ENCODE data around the gene TTC29. TPM values are rescaled to one million over a fixed set of nuclear protein-coding genes. Genes with fewer than 3 reads are reported as not detected.

Gene TTC29
- polyA plus RNA-seq, 1 of the 3 experiments (the other 2 are of a cell fraction), result not detected

DNA sequence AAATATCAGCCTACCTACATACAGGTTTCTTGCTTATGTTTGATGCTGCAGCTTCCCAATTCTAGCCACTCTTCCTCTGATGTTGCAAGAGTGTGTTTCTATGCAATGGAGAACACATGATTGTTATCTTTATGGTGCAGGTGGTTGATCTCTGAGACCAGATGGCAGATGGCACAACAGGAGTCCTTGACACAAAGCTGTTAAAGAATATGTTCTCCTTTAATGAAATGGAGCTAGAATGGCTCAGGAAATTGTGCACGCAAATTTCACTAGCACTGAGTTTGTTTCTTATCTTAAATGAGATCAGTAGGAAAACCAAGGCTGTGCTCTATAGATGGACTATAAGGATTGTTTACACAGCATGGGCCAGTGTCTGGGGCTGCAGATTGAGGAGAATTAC is 29.9 kb upstream of the TTC29 start:
- no peaks in the 10 kb centered on the region for H4K20me1 ChIP-seq (ENCODE audit: insufficient read depth)
- H3K27me3 ChIP-seq (ENCODE audit: insufficient read depth), result no peaks in the 10 kb centered on the region; the same call in 1 of the 2 replicates
- DNase-seq, result no peak
- H3K36me3 ChIP-seq (replicated peaks in 1 of 2; ENCODE audit: control insufficient read depth in 1 of 2, insufficient read depth in 2 of 2, low read length in 1 of 2), result no peaks in the 10 kb centered on the region
- TF ChIP-seq ELF1 (IDR thresholded peaks at IDR 0.05), result no peak
- no peak for TF ChIP-seq TEAD4 (IDR thresholded peaks at IDR 0.05; ENCODE audit: borderline replicate concordance, insufficient read depth)
- no peak for TF ChIP-seq TAF1 (IDR thresholded peaks at IDR 0.05; ENCODE audit: borderline replicate concordance, low read depth, low read length)
- TF ChIP-seq GATA2 (CRISPR knock-in tag; IDR thresholded peaks at IDR 0.05), result peak; percentile 59
- TF ChIP-seq SMC3 (IDR thresholded peaks at IDR 0.05; ENCODE audit: low read depth, low read length), result no peak
- no peak for TF ChIP-seq POLR2AphosphoS5 (IDR thresholded peaks at IDR 0.05; ENCODE audit: low read depth, low read length)
- TF ChIP-seq NFIC (IDR thresholded peaks at IDR 0.05; ENCODE audit: borderline replicate concordance), result no peak
- TF ChIP-seq, protein P1, sequence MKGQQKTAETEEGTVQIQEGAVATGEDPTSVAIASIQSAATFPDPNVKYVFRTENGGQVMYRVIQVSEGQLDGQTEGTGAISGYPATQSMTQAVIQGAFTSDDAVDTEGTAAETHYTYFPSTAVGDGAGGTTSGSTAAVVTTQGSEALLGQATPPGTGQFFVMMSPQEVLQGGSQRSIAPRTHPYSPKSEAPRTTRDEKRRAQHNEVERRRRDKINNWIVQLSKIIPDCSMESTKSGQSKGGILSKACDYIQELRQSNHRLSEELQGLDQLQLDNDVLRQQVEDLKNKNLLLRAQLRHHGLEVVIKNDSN (IDR thresholded peaks at IDR 0.05; ENCODE audit: borderline replicate concordance, low read depth), result no peak
- no peaks in the 10 kb centered on the region for H3K9me3 ChIP-seq
- no peak overlapping the region for H3K9ac ChIP-seq
- ChIA-PET POLR2A (no interaction called here), CTCF (no interaction called here)
- H3K4me1 ChIP-seq (ENCODE audit: control insufficient read depth in 1 of 2, insufficient read depth in 2 of 2, low read depth in 1 of 2, low read length in 1 of 2), result no peaks in the 10 kb centered on the region
- no peak overlapping the region for H3K4me3 ChIP-seq (ENCODE audit: low read depth in 2 of 2, low read length in 1 of 2)
- no peaks in the 10 kb centered on the region for H3K79me2 ChIP-seq (ENCODE audit: insufficient read depth)
- H2AFZ ChIP-seq (ENCODE audit: low read depth), result no peak overlapping the region
- H3F3A ChIP-seq (replicated peaks; ENCODE audit: insufficient read depth), result no peaks in the 10 kb centered on the region
- no peak overlapping the region for H3K27ac ChIP-seq (ENCODE audit: low read depth in 2 of 2, low read length in 1 of 2)
- 50% methylated on average over 1 of the region's 1 CpG for WGBS (ENCODE audit: low lambda C conversion rate)
- no peak overlapping the region for H3K4me2 ChIP-seq
- H3K9me2 ChIP-seq, result no peaks in the 10 kb centered on the region

DNA sequence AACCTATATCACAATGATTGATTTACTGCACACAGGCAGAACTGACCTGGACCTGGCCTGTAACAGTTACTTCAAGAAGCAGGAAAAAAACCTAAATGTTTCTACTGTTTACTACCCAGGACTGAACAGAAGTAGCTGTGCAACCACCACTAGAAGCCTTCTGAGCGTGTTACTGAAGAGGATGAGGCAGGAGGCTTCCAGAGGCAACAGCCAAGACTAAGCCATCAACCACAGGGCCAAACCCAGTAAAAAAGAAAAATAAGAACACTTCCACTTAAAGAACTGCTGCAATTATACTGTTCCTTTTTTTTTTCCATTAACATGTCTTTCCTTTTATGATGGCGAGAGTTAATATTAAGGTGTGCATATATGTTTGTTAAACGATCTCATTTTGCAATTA is 29.4 kb upstream of the TTC29 start:
- Histone ChIP-seq H3K4me2 (no peak overlapping the region), H3K79me2 (ENCODE audit: insufficient read depth) (no peaks in the 10 kb centered on the region), H3K9ac (no peak overlapping the region), H3F3A (replicated peaks; ENCODE audit: insufficient read depth) (no peaks in the 10 kb centered on the region), H4K20me1 (ENCODE audit: insufficient read depth) (no peaks in the 10 kb centered on the region), H3K4me1 (ENCODE audit: control insufficient read depth in 1 of 2, insufficient read depth in 2 of 2, low read depth in 1 of 2, low read length in 1 of 2) (no peaks in the 10 kb centered on the region), H3K27me3 (ENCODE audit: insufficient read depth) (no peaks in the 10 kb centered on the region; the same call in 1 of the 2 replicates), H3K9me2 (no peaks in the 10 kb centered on the region), H3K36me3 (replicated peaks in 1 of 2; ENCODE audit: control insufficient read depth in 1 of 2, insufficient read depth in 2 of 2, low read length in 1 of 2) (no peaks in the 10 kb centered on the region), H3K9me3 (no peaks in the 10 kb centered on the region), H3K4me3 (ENCODE audit: low read depth in 2 of 2, low read length in 1 of 2) (no peak overlapping the region), H3K27ac (ENCODE audit: low read depth in 2 of 2, low read length in 1 of 2) (no peak overlapping the region), H2AFZ (ENCODE audit: low read depth) (no peak overlapping the region)
- no peak for DNase-seq
- WGBS (ENCODE audit: low lambda C conversion rate), result 47% methylated on average over 3 of the region's 3 CpGs
- TF ChIP-seq, protein P2, sequence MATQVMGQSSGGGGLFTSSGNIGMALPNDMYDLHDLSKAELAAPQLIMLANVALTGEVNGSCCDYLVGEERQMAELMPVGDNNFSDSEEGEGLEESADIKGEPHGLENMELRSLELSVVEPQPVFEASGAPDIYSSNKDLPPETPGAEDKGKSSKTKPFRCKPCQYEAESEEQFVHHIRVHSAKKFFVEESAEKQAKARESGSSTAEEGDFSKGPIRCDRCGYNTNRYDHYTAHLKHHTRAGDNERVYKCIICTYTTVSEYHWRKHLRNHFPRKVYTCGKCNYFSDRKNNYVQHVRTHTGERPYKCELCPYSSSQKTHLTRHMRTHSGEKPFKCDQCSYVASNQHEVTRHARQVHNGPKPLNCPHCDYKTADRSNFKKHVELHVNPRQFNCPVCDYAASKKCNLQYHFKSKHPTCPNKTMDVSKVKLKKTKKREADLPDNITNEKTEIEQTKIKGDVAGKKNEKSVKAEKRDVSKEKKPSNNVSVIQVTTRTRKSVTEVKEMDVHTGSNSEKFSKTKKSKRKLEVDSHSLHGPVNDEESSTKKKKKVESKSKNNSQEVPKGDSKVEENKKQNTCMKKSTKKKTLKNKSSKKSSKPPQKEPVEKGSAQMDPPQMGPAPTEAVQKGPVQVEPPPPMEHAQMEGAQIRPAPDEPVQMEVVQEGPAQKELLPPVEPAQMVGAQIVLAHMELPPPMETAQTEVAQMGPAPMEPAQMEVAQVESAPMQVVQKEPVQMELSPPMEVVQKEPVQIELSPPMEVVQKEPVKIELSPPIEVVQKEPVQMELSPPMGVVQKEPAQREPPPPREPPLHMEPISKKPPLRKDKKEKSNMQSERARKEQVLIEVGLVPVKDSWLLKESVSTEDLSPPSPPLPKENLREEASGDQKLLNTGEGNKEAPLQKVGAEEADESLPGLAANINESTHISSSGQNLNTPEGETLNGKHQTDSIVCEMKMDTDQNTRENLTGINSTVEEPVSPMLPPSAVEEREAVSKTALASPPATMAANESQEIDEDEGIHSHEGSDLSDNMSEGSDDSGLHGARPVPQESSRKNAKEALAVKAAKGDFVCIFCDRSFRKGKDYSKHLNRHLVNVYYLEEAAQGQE (IDR thresholded peaks at IDR 0.05; ENCODE audit: low read depth, low read length), result no peak
- TF ChIP-seq FOXM1 (IDR thresholded peaks at IDR 0.05; ENCODE audit: low read depth), result no peak
- TF ChIP-seq TEAD4 (IDR thresholded peaks at IDR 0.05; ENCODE audit: borderline replicate concordance, insufficient read depth), result no peak
- TF ChIP-seq, protein P3, sequence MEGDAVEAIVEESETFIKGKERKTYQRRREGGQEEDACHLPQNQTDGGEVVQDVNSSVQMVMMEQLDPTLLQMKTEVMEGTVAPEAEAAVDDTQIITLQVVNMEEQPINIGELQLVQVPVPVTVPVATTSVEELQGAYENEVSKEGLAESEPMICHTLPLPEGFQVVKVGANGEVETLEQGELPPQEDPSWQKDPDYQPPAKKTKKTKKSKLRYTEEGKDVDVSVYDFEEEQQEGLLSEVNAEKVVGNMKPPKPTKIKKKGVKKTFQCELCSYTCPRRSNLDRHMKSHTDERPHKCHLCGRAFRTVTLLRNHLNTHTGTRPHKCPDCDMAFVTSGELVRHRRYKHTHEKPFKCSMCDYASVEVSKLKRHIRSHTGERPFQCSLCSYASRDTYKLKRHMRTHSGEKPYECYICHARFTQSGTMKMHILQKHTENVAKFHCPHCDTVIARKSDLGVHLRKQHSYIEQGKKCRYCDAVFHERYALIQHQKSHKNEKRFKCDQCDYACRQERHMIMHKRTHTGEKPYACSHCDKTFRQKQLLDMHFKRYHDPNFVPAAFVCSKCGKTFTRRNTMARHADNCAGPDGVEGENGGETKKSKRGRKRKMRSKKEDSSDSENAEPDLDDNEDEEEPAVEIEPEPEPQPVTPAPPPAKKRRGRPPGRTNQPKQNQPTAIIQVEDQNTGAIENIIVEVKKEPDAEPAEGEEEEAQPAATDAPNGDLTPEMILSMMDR (IDR thresholded peaks at IDR 0.05), result no peak
- TF ChIP-seq GABPA (IDR thresholded peaks at IDR 0.05; ENCODE audit: low read depth), result no peak
- TF ChIP-seq, protein P4, sequence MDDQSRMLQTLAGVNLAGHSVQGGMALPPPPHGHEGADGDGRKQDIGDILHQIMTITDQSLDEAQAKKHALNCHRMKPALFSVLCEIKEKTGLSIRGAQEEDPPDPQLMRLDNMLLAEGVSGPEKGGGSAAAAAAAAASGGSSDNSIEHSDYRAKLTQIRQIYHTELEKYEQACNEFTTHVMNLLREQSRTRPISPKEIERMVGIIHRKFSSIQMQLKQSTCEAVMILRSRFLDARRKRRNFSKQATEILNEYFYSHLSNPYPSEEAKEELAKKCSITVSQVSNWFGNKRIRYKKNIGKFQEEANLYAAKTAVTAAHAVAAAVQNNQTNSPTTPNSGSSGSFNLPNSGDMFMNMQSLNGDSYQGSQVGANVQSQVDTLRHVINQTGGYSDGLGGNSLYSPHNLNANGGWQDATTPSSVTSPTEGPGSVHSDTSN (IDR thresholded peaks at IDR 0.05), result no peak
- TF ChIP-seq SIN3A (IDR thresholded peaks at IDR 0.05; ENCODE audit: borderline replicate concordance, low read depth, low read length), result no peak
- TF ChIP-seq RAD21 (IDR thresholded peaks at IDR 0.05; ENCODE audit: low read length), result no peak
- TF ChIP-seq YY1 (IDR thresholded peaks at IDR 0.05; ENCODE audit: low read depth), result no peak
- POLR2A ChIA-PET, result interaction anchor here (0.6 kb wide), 1 partner anchor 264 kb away, joined by 3 read pairs; no protein-coding TSS in a partner anchor
- CTCF ChIA-PET, result interaction anchor here (1.0 kb wide), 1 partner anchor 10 kb away, joined by 3 read pairs; no protein-coding TSS in a partner anchor

Data from SK-N-SH (cell line).